Astrocyte (in vitro differentiated cells and primary cell): ENCODE measurements around the gene ATXN2L.

Experiments
- CTCF ChIP-seq: IDR thresholded peaks from 2 replicates; pipeline ENCODE4 v1.5.1; 2011; ENCODE audit warnings: low read depth, mild to moderate bottlenecking, inconsistent platforms, low read length, moderate library complexity; ENCODE audit not compliant: insufficient read depth
- EZH2 ChIP-seq: IDR thresholded peaks from 2 replicates; pipeline ENCODE4 v1.6.1; 2012; ENCODE audit warnings: mild to moderate bottlenecking, low read length, inconsistent platforms; ENCODE audit not compliant: insufficient read depth

- TF ChIP-seq EZH2 (no peak), CTCF (no peak)
Measured at GRCh38 chr16:28820016-28820415, 2.8 kb upstream of the ATXN2L start.
